ENCODE data around the gene TNS1.

The TNS1 gene

DNA sequence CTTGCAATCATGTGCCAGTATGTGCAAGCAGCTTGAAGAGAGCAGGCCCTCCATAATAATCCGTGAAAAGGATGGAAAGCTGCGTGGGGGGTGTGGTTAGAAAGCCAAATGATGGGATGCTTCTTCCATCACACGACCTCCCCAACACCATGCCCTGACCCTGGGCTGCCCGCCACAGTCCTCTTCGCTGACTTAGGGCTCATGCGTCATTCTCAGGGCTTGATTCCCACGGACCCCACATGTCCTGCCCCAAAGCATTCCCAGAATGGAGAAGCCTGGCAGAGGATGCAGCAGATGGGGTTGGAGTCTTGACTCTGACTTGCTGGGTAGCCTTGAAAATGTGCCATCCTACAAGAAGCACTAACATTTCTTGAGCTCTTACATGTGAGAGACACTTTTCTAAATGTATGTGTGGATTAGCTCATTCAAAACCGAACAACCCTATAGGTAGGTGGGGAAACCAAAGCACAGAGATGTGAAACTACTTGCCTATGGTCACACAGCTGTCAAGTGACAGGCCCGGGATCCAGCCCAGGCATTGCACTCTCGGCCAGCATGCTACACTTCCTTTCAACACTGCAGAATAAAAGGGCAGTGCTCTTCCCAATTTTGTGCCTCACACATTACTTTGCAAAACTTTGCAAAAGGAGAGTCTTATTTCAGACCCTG is 3.7 kb downstream of the TNS1 start:
- no peak for DNase-seq

DNA sequence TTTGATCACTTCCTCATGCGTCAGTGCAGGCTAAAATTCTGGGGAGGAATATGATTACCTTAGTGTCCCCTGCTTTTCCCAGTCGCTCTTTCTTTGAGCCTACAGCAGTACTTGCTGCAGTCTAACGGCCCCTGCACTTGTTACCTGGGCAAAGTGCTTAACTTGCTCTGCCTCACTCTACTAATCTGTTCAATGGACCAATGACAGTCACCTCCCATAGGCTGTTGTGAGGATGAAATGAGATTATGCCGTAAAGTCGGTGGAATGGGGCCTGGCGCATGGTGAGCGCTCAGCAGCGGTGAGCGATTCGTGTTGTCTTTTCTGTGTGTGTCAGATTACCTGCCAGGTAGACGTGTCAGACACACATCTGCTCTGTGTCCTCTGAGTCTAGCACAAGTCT is 5.3 kb downstream of the TNS1 start:
- no peak for DNase-seq

DNA sequence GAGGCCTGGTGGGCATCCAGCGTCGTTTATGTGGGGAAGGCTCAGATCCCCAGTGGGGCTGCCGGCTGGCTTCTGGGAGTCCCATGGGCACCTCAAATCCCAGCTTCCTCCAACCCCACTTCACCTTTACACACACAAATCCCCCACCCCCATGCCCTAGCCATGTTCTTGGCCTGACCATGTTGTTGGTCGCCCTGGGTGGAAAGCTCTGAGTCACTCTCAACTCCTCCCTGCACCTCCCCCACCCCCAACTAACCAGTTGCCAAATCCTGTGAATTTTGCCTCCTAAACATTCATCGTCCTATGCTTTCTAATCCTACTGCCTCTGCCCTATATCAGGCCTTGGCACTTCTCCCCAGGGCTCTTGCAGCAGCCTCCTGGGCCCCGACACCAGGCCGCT is 6.4 kb downstream of the TNS1 start:
- no peak for DNase-seq

DNA sequence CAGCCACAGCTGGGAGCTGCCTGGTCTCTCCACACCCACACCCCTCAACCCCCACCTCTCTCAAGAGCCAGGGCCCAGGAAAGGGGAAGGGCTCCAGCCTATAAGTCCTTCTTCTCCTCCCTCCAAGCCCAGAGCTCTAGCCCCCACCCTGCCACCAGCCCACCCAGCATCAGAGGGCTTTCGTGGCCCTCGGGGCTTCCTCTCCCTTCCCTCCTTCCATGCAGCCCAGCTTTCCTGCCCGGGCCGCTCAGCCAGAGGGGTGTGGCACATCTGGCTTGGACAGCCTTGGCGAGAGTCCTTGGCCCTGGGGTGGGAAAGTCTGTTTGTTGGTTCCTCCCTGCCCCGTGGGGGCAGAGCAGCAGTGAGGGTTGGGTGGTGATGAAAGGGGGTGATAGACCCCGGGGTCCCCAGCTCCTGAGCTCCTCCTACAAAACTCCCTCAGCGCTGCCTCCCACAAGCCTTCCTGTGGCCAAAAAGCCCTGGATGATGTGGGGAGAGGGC is 7.0 kb downstream of the TNS1 start:
- DNase-seq = no peak

DNA sequence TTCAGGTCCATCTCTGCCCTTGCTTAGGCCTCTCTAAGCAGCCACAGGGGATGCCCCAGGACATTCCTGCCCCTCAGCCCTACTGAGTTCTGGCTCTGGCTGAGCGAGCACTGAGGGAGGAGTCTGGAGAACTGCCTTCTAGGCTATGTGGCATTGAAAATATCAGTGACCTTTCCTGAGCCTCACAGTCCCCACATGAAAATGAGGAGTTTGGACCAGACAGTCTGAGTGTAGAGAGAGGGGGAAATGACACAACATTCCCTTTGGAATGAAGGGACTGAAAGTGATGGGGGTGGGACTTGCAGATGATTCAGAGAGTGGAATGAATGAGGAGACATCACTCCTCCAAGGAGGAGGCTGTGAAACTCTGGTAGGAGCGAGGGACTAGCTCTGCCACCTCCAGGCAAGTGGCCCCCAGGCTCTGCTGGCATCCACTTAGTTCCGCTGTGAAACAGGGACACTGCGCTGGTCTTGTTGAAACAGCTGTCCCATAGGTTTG is 8.0 kb downstream of the TNS1 start:
- DNase-seq = no peak

DNA sequence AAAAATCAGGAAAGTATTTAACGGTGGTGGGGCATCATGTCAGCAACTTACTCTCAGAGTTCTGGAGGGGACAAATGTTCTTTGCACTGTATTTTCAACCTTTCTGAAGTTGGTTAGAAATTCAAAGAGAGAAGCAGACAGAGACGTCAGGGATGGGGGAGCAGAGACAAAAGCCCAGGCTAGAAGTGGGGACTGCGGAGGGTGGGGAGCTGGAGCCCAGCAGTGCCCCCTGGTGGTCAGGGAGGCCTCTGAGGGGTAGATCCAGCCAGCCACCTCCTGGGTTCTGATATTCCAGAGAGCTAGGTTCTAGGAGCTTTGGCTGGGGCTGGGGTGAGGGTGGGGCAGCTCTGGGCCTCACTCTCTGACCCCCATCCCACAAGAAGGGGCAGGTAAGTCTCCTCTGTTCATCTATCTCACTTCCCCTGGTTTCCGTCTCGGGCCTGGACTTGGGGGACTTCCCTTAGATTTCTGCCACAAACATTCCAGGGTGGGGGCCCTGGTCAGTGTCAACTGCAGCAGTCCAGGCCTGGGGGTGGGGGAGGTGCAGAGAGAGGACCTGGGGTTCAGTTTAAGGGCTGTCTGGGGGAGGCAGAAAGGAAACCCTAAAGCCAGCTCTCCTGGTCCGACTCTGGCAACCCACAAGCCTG is 8.9 kb downstream of the TNS1 start:
- peak; percentile 31 for DNase-seq

DNA sequence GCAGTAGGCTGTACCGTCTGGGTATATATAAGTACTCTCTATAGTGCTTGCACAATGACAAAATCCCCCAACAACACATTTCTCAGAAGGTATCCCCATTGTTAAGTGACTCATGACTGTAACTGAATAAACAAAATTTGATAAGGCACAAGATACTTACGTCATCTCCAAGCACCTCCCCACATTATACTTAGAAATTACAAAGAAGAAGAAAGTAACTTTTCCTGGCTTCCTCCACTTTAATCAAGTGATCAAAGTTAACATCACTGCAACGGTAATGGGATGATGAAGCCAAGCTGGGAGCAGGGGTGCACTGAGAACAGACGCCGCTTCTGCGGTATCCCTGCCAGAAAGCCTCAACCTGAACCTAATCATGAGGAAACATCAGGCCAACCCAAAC is 9.7 kb downstream of the TNS1 start:
- no peak for DNase-seq

DNA sequence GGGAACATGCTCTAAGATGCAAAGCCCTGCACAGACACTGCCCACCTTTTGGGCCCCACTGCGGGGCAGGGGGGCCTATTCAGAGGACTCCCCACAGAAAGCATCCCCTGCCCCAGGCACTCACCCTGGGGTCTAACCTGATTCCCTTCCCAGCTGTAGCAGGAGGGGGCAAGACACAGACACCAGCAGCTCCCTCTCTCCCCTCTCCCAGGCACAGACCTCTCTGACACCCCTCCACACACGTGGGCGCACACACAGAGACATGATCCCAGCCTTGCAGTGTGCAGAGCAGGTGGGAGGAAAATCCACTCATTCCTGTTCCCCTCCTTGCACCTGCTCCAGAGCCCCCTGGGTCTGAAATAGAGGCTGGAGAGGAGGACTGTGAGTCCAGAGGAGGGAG is 10.7 kb downstream of the TNS1 start:
- DNase-seq = no peak

DNA sequence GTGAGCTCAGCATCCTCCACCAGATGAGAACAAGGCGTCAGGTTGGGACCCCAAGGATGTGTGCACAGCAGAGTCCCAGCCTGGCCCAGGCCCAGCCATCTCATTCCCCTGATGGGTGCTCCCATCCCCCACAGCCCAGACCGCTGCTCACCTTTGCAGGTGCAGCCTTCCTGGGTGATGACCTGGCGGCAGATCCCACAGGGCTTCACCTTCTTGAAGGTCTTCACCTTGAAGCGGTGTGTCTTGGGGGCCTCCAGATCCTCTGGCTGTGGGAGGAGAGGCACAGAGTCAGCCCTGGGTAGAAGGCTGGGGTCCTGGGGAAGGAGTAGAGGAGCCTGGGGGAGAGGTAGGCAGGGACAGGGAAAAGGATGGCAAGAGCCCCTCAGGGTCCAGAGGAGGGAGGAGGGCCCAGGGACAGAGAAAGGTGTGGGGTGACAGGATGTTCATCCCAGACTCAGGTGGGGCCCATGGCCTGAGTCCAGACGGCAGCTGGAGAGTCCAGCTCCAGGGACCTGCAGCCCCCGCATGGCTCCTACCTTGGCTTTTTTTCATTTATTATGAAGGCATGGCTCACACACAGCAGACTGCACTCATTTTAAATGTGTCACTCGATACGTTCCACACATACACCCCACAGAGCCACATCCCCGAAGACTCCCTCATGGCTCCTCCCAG is 11.9 kb downstream of the TNS1 start:
- DNase-seq = no peak

DNA sequence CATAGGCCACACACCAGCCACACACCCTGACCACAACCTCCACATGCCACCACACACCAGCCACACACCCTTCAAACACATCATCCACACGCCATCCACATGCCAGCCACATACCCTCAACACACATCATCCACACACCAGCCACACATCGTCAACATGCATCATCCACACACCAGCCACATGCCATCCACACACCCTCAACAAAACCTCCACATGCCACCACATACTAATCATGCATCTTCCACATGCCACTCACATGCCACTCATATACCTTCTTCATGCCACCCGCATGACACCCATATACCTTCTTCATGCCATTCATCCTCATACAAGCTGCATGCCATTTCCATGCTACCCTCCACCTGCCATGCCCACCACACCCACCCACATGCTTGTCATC is 12.4 kb downstream of the TNS1 start:
- no peak for DNase-seq

DNA sequence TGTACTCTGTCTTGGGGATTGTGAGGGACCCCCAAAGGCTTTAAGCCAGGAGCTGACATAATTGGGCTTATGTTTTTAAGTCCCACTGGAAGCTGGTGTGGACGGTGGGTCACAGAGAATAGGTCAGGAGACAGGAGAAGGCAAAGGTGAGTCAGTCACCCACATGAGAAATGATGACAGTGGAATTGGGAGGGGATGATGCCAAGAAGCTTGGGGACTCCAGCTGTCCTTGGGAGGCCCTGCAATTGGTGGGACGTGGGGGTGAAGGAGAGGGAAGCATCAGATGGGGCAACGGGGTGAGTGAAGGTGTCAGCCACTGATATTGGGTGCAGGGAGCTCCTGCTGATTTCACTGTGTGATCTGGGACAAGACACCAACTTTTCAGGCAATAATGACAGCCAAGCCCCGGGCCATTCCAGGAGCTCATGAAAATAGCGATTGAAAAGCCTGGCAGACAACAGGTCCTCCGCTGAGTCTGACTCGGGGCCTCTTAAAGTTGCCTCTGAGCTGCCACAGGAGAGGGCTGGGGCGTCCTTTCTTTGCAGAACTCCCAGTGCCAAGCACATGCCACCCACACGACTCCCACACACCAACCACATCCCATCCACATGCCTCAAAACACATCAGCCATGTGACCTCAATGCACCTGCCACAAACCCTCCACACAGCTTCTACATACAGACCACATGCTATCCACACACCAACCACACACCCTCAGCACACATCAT is 13.4 kb downstream of the TNS1 start:
- no peak for DNase-seq

DNA sequence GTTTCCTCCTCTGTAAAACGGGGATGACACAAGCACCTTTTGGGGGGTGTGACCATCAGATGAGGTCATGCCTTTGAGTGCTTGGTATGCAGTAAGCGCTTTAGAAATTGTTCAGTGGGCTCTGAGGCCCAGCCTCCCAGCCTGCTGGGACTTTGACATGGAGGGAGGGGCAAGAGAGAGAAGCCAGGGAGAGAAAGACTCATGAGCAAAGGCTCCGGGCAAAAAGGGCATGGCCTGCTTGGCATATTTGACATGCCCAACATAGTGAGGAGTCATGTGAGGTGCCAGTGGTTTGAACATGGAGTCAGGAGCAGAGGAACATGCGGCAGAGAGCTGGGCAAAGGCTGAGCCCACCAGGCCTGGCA is 14.0 kb downstream of the TNS1 start:
- DNase-seq = no peak

DNA sequence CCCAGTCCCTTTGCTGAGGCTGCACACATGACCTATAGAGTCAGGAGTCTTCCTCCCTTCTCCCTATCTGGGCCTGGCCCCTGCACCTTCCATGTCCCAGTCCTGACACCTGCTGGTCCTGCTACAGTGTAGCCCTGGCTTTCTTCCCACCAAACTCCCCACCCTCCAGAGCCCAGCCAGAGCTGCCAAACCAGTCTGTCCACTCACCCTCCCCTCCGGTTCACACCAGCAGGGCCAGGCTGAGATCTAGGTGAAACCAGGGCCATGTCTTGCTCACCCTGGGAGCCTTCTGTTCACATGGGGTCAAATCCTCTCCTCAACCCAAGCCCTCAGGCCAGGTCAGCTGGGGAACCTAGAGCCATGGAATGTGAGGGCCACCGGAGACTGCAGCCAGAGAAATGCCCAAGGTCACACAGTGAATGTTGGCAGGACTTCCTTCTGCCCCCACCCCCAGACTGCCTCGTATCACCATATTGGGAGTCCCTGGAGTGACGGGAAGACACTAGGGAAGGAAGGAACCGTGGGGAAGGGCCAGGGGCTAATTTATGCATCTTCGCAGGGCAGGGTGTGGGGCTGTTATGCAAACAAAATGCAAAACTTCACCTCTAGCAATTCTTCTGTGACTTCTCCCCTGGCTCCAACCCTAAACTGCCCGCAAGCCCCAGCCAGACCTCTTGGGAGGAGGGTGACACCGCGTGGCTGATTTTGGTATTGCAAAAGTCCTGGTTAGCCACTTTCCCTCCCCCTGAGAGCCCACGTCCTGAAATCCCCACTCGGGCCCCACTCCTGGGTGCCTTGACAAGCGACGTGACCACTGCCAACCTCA is 14.6 kb downstream of the TNS1 start:
- DNase-seq = peak; percentile 54

DNA sequence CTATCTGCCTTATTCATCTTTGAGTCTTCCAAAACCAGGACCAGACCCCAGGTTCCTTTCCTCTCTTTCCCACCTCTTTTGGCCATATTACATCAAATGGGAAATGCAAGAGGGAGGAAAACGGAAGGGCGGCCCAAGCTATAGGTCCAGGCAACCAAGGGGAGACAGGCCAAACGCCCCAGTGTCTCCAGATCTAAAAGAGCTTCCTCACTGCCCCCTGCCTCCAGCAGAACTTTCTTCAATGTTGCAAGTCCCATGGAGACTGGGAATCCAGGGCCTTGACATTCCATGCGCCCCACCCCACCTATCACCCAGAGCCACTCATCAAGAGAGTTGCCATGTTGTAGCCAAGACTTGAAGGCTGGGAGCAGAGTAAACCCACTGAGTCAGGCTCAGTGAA is 15.4 kb downstream of the TNS1 start:
- DNase-seq = no peak

DNA sequence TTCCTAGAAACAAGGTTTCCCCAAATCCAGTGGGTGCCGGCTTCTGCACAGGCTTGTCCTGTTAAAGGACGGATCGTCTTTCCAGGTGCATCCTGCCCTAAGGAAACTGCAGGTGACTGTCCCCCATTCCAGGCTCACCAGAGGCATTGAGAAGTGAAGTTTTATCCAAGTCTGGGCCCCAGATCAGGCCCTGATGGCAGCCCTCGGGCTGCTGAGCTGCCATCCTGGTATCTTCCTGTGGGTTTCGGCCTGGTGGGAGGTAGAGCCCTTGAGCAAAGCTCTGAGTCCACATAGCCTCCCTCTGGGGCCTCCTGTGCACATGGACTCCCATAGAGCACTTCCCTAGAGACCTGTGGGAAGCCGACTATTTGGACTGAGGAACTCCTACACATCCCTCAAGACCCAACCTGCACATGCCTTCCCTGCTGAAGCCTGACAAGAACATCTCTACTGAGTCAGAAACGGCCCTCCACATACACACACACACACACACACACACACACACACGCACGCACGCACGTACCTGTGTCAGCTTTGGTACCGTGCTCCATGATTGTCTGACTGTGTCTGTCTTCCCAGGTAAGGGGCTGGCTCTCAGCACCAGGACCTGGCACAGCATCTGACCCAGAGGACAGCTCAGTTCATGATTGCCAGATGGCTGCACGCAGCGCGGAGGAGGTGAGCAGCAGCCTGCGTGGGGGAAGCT is 16.4 kb downstream of the TNS1 start:
- DNase-seq = no peak

DNA sequence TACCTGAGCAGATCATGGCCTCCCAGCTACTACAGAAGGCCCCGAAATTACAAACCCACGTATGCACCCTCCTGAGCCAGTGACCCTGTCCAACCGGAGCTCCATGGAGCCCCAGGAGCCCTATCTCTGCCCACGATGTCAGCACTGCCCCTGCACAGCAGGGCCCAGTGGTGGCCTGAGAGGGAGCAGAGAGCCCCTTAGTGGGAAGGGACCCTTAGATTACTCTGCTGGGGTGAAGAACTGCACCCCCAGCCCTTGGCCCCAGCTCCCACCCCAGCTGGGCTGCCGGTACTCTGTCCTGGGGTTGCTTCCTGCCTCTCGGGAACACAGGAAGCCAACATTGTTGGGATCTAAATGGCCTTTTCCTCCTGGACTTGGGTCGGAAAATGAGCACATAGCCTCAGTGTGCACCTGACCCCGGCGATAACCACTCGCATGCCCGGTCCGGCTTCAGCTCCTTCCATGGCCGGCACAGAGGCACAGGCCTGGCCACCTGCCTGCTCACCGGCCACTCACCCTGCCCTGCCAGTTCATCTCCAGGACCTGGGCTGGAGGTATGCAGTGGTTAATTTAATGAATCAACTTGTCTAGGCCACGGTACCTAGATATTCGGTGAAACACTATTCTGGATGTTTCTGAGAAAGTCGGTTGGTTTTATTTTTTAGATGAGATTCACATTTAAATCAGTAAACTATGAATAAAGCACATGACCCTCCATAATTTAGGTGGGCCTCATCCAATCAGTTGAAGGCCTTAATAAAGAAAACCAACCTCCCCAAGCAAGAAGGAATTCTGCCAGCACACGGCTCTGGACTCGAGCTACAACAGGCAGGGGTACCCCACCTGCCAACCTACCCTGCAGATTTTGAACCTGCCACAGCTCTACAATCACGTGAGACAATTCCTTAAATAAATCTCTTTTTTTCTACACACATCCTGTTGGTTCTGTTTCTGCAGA is 19.2 kb downstream of the TNS1 start:
- DNase-seq = no peak

DNA sequence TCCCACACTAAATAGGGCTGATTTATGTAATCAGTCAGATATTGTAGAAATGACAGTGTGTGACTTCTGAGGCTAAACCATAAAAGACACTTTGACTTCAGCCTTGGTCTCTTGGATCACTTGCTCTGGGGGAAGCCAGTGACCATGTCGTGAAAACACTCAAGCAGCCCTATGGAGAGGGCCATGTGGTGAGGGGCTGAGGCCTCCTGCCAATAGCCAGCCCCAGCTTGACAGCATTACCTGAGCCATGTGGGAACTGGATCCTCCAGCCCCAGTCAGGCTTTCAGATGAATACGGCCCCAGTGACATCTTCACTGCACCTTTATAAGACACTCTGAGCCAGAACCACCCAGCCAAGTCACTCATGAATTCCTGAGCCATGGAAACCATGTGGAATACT is 20.8 kb downstream of the TNS1 start:
- no peak for DNase-seq

DNA sequence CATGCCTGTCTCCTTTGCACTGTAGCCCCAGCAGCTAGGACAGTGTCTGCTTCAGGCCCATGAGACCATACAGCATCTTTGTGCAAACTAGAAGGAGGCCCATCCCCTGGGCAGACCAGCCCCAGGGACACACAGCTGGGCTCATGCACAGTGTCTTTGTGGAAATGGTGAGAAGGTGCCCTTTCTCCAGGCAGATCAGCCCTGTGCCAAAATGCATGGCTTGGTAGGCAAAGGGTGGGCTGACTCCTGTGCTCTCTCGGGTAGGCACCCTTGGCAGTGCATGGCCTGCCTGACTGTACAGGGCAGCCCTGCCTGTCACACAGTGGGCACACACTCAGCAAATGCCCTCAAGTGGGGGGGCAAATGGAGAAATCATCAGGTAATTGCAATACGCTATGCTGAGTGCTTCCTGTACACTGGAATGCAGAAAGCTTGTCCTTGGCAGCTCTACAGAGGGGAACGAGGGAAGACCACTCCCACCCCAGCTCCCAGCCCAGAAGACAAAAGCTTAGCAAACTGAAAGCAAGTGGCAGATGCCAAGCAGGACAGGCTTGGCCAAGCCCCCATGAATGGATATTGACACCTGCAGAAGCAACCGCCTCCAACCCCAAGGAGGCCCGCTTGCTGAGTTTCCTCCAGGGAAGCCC is 21.6 kb downstream of the TNS1 start:
- DNase-seq = no peak

DNA sequence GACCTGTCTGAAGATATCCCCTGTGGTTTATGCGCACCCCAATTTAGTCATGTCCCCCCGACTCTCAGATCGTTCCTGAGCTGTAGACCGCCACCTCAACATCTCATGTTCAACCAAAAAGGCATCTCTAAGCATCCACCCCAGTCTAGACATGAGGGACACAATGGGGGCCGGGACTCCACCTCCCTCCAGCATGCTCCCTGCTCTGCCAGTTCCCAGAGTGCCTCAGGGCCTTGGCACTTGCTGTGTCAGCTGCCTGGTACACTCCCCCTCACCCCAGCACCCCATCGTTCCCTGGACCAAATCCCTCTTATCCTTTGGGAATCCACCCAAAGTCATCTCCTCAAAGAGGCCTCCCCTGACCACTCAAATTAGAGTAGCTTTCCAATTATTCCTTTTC is 22.2 kb downstream of the TNS1 start:
- DNase-seq = no peak

DNA sequence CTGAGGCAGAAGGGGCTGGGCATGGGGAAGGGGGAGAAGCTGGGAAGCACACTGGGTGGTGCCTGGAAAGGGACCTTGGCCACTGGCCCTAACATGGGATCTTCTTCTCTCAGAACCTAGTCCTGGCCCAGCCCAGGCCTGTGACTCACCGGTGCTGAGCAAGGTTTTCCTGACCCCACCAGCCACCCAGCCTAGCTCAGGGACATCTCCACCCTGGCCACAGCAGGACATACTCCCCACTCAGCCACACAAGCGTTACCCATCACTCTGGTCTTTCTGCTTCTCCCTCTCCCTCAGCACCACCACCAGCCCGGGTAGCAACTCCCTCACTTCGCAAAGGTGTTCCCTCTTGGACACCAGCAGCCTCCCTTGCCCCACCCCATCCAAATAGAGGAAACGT is 22.8 kb downstream of the TNS1 start:
- DNase-seq = no peak
